HG02588 (cell line): ENCODE data around the gene ACKR2.

Source experiments
- ATAC-seq: cut with Tn5 transposase; IDR thresholded peaks from one replicate; pipeline ENCODE4 v1.9.1; 2021; ENCODE audit warnings: mild to moderate bottlenecking, moderate library complexity; ENCODE audit not compliant: unreplicated experiment

Gene ACKR2

GRCh38 chr3:42829083-42829627, 19.9 kb downstream of the ACKR2 start:
- no peak for ATAC-seq

DNA sequence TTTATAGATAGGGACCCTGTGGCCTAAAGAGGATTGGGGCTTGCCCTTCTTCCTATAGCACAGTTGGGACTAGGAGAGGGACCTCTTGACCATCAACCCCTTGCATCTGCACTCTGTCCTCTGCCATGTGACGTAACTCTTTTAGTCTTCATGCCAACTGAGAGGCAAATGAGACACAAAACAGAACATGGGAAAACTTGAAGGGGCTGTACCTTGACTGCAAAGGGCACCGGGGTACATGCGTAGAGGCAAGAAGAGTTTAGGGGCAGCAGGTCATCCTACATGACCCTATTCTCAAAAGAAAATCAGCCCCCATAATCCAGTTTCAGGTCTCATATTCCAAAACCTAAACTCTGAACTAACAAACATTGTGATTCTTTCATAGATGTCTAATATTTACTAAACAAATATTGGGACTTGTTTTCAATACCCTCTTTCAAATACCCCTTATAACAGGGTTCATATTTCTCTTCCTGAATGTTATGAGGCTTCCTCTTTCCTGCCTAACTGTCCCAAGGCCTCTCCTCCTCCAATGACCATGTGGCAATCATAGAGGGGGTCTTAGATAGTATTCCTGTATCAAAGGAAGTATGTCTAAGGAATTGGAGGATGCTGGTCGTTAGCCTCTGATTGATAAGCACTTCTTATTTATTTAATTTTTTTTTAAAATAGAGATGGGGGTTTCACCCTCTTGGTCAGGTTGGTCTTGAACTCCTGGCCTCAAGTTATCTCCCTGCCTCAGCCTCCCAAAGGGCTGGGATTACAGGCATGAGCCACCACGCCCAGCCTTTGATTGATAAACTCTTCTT, 20.6 kb downstream of the ACKR2 start:
- no peak for ATAC-seq

- no peak for ATAC-seq
Observed at GRCh38 chr3:42830437-42831320, 21.4 kb downstream of the ACKR2 start.

DNA sequence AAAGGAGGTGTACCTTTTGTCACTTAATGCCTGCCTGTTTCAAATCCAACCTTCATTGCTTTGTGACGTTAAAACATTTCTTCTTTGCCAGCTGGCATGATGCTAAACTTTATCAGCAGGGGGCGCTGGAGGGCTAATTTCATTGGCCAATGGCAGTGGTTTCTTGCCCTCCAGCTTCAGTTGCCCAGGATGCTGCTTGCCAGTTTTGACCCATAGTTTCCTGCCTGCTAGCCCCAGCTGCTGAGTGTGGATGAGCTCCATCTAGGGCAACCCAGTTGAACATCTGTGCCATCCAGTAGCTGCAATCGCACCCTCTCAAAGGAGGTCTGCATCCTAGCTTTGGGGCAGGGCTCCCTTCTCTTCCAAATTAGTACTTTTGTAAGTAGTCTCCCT, 22.1 kb downstream of the ACKR2 start:
- ATAC-seq = peak; percentile 70

GRCh38 chr3:42836150-42837123, 27.2 kb downstream of the ACKR2 start:
- ATAC-seq = no peak

- no peak for ATAC-seq
Observed at GRCh38 chr3:42838571-42838970, 29.3 kb downstream of the ACKR2 start.

GRCh38 chr3:42839616-42840015, 30.4 kb downstream of the ACKR2 start:
- peak; percentile 97 for ATAC-seq

GRCh38 chr3:42841332-42841731, 32.1 kb downstream of the ACKR2 start:
- ATAC-seq = no peak

GRCh38 chr3:42843713-42844411, 34.6 kb downstream of the ACKR2 start:
- ATAC-seq = no peak

DNA sequence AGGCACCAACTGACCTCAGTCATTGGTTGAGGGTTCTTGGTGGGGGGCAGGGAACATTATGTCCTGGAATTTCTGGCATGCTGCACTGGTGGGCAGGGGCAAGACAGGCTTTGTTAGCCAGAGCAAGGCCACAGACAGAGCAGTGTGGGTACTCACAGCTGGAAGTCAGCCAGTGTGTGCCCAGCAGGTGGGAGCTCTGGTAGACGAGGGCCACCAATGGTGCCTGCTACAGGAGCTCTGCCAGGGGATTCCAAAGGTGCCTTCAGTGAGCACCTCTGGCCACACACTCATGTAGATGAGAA, 35.1 kb downstream of the ACKR2 start:
- no peak for ATAC-seq

GRCh38 chr3:42844815-42845214, 35.6 kb downstream of the ACKR2 start:
- ATAC-seq = no peak

DNA sequence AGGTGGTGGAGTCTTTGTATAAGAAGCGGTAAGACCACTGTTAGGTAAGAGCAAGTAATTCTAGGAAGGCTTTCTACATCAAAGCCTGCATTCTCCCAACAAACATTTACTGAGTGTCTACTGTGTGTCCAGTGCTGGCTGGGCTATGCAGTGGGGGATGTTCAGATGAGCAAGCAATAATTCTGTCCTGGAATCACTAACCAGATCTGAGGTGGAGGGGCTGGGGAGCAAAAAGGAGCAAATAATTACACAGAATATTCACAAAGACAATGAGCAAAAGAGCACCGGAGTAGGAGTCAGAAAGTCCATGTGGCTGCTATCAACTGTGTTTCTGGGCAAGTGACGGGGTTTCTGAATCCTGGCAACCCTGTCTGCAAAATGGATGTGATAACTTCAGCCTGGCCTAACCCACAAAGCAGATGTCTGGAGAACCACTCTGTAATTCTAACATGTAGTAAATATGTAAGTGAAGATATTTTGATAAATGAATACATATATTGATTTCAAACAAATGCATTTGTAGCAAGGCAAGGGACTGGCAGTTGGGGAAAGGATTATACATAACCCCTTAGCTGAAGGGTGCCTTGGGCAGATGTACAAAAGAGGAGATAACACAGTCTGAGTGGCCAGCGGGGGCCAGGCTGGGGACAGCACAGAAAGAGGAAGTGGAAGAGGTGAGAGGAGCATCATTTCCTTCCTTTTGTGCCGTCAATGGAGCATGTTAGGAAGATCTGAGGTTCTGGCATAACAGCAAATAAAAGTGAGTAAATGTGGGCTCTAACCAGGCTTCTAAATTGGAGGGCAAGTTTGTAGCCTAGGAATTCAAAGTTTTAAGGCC, 37.7 kb downstream of the ACKR2 start:
- ATAC-seq = no peak

DNA sequence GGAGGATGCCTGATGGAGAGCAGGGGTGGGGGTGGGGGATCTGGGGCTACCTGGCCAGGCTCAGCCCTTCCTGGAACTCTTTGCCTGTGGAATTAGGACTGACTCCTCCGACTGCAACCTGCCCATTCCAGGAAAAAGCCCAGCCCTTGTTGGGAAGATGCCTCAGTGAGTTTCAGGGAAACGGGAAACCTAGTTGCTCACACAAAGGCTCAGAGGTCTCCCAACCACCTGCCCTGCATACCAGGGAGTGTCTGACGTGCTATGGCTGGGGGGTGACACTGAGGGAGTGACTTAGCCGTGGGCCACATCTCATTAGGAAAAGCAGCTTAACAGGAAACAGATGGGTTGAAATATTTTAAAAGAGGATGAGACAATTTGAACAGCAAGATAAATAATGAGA, 38.5 kb downstream of the ACKR2 start:
- no peak for ATAC-seq

- no peak for ATAC-seq
Observed at GRCh38 chr3:42849017-42849416, 39.8 kb downstream of the ACKR2 start.

DNA sequence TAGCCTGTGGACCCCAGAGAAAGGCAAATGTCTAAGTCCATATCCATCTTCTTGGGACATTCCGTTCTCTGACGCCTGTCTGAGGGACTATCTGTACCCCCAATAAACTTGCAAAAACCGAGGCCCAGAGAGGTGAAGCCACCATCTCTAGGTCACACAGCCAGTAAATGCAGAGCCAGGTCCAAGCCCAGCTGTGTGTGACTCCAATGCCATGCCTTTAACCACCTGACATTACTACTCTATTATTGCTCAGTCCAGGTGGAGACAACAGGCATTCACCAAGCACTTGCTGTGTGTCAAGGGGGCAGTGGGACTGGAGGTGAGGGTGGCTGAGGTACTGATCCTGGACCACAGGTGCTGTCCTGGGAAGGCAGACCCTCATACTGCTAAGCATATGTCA, 41.0 kb downstream of the ACKR2 start:
- ATAC-seq = no peak

GRCh38 chr3:42851228-42851834, 42.1 kb downstream of the ACKR2 start:
- no peak for ATAC-seq

DNA sequence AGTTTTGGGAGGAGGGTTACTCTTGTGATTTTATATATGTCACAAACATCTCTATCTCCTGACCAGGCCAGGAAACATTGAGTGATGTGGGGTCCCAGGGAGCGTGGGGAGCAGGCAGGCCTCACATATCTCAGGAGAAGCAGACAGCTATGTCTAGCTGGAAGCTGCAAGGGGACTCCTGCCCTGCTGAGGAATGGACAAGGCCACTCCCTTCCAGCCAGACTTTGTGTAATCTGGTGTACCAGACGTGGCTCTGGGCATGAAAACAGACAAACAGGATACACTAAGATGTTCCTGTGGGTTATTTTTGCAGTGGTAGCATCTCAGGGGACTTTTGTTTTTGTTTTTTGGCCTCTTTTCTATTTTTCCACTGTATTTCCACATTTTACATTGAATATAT, 43.2 kb downstream of the ACKR2 start:
- no peak for ATAC-seq

GRCh38 chr3:42853056-42853455, 43.8 kb downstream of the ACKR2 start:
- no peak for ATAC-seq

DNA sequence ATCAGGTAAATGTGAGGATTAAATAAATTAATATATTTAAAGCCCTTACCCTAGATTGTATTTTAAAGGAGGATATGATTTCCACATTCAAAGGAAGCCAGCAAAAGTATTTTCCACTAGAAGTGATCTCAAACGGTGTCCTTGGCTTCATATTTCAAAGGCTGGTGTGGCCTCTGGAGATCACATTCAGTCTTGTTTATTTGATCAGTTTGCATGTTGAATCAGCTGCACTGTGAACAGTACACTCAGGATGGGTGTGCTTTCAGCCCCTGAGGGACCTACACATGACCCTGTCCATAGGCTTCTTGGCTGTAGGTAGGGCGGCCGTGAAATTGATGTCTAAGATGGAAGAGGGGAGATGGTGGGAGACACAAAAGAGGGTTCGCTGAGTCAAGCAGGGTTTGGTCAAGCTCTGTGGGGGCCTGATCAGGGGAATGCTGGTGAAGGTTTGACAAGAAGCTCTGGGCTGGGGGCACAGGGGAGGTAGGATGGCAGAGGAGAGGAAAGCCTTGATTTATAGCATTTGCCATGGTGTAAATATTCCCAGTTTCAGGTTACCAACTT, 44.6 kb downstream of the ACKR2 start:
- ATAC-seq = no peak
